ENCODE measurements around the gene NXPH4.

NXPH4 gene

DNA sequence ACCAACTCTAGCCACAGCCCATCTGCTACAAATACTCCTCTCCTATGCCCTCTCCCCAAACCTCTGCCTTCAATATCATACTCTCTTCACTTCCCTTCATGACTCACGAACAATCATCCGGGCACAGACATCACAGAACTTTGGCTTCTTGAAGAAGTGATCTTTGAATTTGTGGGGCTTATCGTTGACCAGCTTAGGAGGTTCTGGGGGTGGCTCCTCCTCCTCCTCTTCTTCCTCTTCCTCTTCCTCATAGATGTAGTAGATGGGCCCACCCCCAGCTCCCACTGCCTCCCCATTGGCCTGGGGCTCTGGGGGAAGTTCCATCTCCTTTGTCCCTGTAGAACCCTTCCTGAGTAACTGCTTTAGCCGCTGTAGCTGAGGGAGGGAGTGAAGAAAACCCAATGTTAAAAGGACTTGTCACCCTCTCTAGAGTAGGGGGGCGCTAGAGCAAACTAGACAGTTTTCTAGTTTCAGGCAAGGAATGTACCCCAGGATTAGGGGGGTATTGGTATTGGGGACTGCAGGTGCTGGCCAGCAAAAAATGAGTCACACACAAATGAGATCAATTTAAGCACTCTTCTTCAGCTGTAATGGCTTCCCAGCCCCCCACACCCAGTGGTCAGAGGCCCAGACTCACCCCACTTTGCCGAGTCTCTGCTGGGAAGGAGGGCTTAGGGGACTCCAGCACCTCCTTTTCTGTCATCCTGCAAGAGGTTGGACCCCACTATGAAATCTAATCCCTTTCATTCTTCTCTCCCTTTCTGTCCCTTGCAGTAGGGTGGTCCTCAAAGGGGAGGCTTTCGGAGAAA lies 32.5 kb downstream of the NXPH4 start:
- no peak for DNase-seq

- no peak for DNase-seq
These were observed 33.9 kb downstream of the NXPH4 start for GRCh38 chr12:57250541-57250940.

- DNase-seq: no peak
These were observed 34.4 kb downstream of the NXPH4 start, which contains the start of gene STAC3 for GRCh38 chr12:57250956-57251355. STAC3 (minus strand) TSS chr12:57251187; CDS start chr12:57249636, 1,551 bp downstream.

- no peak for DNase-seq
These were observed 38.1 kb downstream of the NXPH4 start for GRCh38 chr12:57254506-57255280.

- DNase-seq: no peak
These were observed 39.3 kb downstream of the NXPH4 start for GRCh38 chr12:57255916-57256315.

DNA sequence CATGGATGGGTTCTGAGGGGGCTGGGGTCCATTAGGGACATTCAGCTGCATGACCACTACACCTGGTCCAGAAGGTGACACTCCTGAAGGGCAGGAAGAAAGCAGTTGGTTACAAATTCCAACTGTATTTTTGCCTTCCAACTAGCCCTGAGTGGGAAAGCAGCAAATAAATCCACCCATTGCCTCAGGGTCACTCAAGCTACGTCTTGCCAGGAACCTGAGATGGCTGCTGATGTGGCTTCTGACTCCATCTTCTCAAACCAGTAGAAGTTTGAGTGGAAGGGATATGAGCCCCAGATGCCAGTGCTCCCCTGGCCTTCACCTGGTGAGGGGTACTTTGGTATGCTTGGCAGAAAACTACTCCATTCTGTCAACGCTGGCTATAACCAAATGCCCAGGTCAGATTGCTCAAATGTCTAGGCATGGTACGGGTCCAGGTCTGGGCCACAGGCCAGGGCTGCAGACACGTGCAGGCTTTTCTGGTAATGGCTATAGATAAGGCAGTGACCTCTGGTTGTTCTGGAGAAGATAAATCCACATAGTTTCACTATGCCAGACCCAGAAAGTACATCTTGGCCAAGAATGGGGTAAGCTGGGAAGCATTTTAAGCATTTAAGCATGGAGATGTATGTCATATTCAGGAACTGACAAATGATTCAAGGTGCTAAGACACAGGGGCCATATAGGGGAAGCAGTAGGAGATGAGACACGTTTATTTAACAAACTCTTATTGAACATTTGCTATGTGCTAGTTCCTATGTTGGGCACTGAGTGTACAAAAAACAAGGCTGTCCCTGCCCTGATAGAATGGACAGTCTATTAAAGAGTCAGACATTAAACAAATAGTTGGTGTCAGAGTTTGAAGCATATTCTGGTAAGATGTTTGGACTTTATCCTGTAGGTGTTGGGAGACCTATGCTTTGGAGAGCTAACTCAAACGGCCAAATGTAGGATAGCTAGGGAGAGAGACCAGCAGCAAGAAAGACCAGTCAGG lies 42.7 kb downstream of the NXPH4 start:
- DNase-seq: no peak

- DNase-seq: no peak
These were observed 43.8 kb downstream of the NXPH4 start for GRCh38 chr12:57260366-57260765.

- no peak for DNase-seq
These were observed 44.9 kb downstream of the NXPH4 start for GRCh38 chr12:57261428-57261865.

DNA sequence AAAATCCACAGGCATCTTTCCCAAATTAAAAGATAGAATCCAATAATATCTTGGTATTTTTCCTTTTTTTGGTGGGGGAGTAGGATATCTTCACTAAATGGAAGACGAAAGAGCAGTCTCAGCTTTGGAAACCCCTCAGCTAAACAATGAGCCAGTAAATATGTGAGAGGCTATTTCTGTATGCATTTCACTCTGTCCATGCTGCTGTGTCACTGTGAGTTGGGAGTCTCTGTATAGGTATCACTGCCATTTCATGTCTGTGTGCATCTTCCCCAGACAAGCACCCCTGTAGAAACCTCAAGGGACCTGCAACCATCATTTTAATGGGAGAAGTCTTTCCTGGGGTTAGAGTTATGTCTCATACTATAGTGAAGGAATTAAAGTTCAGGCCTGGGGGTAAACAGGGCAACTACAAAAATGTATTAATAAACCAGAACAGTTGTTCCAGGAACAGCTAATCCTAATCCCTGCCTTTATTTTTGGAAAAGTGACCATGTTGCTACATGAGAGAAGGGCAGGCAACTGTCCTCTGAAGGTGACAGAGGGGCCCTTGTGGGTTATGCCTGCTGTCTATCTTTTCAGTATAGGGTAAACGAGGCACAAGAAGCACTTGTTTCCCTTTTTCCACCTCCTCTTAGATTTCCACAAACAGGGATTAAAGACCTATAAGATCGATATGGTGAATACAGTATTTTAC lies 45.7 kb downstream of the NXPH4 start:
- no peak for DNase-seq

- DNase-seq: no peak
These were observed 46.5 kb downstream of the NXPH4 start for GRCh38 chr12:57263096-57263495.

DNA sequence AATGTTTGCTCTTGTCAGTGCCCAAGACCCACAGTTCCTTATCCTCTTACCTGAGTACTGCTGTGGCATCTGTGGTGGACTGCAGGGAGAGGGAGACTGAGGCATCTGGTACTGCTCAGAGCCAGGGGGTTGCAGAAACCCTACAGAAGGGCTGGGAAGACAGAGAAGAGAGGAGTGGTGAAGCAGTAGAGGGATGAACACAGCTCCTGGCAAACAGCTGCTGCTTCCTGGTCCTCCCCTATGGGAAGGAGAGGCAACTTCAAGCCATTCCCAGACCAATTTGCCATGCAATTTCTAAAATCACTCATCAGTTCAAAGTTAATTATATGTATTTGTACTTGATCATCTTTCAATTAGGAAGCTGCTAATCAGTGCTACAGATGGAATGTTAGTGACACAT lies 50.1 kb downstream of the NXPH4 start:
- no peak for DNase-seq

DNA sequence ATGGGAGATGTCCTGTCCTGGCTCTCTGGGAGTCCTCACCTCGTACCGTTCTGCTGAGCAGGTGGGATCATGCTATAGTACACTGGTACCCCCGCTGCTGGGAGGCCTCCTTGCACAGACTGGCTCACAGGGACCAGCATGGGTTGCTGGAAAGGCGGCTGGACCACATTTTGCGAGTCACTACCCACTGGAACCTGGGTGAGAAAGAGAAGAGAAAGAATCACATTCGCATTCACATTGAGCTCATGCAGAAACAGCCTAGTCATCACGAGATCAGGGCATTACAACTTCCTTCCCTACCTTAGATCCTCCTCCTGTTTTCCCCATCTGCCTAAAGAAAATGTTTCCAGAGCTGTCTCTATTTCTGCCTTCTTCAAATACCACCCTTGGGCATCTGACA lies 51.7 kb downstream of the NXPH4 start:
- no peak for DNase-seq

DNA sequence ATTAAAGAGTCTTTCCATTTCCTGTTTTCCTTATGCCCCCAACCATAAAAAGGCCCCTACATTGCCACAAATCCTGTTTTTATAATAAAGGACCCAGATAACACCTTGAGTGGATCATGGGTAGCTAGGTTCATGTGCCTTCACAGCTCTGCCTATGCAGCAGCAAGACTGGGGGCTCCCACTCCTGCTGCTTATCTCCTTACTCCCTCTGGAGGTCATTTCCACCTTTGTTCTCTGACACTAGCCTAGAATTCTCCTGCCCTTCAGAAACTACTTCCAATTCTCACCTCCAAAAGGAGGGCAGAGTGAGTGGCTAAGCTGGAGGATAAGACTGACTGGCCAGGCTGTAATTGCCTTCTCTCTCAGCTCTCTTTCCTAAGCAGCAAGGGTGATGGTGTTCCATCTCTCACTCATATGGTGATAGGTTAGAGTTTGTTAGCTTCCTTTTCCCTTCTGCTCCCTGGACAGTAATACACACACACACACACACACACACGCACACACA lies 54.4 kb downstream of the NXPH4 start:
- no peak for DNase-seq

DNA sequence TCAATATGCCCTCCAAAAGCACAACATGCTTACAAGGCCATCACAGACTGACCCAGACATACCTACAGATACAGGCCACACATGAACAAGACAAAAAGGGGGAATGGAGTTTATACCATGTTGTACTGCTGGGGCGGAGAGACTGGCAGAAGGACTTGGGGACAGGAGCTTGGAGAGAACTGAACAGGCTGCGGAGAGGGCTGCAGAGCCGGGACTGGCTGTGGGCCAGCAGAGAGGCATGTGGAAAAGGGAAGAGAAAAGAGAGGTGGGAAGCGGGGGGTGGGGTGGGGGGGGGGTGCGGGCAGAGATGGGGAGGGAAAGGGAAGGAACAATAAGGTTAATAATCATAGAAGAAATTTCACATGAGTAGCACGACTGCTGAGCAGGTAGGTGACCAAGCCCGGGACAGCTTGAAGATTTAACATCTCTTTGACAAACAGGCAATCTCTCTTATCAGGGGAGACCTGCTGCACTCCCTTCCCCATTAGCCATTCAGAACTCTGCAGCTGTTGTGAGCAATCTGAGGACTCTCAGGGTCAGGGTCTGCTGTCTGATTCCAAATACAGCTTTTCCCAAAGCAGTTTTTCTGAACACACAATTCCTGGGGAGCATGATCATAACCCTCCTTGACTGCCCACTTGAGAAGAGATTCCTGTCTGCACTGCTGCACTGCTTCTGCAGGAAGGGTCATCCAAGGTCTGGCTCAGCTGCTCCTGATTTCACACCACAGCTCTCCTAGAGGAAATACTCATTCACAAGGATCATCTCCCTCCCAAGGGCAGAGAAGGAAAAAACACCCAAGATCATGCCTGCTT lies 56.0 kb downstream of the NXPH4 start:
- DNase-seq: no peak

GRCh38 chr12:57273516-57273915 lies 56.9 kb downstream of the NXPH4 start:
- no peak for DNase-seq
